Nucleus accumbens (tissue), 56 donors: ENCODE measurements around the gene FRYL.

ENCODE experiments used
- DNase-seq, 56 donors: peaks; one replicate each; lab custom pipeline; 2025; lab: John Stamatoyannopoulos, UW

FRYL gene

DNA sequence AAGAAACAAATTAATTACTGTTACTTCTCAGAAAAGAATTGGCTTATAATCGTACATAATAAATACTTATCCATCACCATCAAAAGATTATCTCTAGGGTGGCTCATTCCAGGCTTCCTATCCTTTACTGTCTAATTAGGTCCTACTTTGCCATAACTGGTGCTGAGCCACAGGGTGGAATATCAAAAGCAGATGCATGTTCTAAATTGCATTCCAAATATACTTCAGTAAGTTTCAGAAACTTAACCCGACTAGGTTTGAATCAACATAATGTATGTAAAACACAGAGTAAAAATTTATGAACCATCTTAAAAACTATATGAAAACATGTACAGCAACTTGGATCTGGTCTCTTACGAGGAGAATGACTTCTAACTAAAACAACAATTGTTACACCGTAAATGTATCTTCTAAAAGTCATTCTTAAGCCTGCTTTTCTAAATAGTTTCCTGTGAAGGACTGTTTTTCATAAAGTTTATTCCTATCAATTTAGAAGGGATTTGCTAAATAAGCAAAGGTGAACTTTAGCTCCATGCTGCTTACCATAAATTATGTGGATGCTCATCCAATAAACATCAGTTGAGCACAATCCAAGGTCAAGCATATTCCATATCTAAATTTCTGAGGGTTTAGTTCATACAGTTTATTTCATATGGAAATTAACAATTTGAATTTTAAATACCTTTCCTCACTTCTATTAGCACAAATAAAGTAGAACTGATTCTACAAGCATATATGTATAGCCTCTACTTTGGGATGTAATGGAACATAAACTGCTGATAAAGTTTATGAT lies 276.6 kb downstream of the FRYL start:
- DNase-seq, result no peak

- DNase-seq, result no peak
Measured at GRCh38 chr4:48499551-48500066, 280.5 kb downstream of the FRYL start.

- DNase-seq, result no peak
Measured at GRCh38 chr4:48498895-48499294, 281.2 kb downstream of the FRYL start.

GRCh38 chr4:48495941-48496340 lies 284.1 kb downstream of the FRYL start:
- no peak for DNase-seq

DNA sequence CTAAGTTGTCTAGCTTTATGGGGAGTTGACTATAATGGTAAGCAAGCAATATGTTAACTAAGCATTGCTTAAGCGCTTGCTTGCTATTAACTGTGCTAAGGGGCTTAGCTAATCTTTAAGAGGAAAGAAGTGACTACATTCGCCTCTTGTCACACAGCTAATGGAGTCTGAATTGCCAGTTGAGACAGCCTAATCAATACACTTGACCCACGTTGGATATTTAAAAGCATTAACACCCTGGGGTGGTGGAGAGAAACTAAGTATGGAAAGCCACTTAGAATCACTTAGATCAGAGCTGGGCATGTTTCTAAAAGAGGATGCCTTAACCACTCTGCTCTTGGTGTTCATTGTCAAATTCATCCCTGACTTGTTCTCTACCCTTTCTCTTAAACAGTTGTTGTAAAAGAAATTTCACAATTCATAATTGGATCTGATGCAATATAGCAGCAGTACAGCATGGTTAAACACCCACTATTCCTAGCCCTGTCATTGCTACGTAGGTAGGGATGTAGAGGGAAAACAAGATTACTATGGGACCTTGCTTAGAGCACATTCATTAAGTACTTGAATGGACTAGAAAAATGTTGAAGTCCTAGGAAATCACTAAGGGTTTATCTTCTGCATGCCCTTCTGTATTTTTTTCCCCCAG lies 286.5 kb downstream of the FRYL start:
- DNase-seq, result no peak

- no peak for DNase-seq
Measured at GRCh38 chr4:48491514-48492176, 288.4 kb downstream of the FRYL start.

DNA sequence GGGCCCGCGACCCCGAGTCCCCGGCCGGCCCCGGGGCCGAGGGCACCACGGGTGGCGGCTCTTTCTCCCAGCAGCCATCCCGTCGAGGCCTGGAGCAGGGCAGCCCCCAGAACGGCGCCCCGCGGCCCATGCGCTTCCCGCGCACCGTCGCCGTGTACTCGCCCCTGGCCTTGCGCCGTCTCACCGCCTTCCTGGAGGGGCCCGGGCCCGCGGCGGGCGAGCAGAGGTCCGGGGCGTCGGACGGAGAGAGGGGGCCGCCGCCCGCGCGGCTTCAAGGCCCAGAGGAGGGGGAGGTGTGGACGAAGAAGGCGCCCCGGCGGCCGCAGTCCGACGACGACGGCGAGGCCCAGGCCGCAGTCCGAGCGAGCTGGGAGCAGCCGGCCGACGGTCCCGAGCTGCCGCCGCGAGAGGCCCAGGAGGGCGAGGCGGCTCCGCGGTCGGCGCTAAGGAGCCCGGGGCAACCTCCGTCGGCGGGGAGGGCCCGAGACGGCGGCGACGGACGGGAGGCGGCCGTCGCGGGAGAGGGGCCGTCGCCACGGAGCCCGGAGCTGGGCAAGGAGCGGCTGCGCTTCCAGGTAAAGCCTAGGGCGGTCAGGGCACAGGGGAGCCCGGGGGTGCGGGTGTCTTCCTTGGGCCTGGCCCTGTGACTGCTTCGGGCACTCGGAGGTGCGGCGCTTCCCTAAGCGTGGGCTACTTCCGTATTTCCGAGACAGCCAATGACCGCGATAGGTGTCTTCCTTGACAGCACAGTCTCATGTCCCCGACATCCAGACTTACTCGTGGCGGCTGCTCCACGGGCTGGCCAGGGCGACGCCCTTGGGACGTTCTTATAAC lies 289.2 kb downstream of the FRYL start:
- DNase-seq, result no peak

- DNase-seq, result no peak
Measured at GRCh38 chr4:48490012-48490679, 289.9 kb downstream of the FRYL start, which contains the start of gene ZAR1. Gene ZAR1 (plus strand): TSS chr4:48490252. CDS start chr4:48490292, 40 bp downstream.

DNA sequence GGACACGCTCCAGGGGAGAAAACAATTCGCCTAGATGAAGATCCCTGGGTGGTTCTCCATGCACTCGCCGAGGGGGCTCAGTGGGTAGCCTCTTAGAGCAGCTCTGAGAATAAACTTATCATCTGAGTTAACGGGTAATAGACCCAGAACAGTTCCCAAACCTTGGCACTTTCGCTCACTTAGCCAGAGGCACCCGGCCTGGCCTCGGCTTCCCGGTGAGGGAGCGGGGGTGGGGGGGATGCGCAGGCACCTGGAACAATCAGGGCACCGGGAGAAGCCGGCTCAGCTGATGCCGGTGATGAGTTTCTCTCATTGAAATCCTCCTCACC lies 290.4 kb downstream of the FRYL start:
- no peak for DNase-seq

- no peak for DNase-seq
Measured at GRCh38 chr4:48484494-48485168, 295.4 kb downstream of the FRYL start.

- no peak for DNase-seq
Measured at GRCh38 chr4:48483777-48484493, 296.1 kb downstream of the FRYL start.

DNA sequence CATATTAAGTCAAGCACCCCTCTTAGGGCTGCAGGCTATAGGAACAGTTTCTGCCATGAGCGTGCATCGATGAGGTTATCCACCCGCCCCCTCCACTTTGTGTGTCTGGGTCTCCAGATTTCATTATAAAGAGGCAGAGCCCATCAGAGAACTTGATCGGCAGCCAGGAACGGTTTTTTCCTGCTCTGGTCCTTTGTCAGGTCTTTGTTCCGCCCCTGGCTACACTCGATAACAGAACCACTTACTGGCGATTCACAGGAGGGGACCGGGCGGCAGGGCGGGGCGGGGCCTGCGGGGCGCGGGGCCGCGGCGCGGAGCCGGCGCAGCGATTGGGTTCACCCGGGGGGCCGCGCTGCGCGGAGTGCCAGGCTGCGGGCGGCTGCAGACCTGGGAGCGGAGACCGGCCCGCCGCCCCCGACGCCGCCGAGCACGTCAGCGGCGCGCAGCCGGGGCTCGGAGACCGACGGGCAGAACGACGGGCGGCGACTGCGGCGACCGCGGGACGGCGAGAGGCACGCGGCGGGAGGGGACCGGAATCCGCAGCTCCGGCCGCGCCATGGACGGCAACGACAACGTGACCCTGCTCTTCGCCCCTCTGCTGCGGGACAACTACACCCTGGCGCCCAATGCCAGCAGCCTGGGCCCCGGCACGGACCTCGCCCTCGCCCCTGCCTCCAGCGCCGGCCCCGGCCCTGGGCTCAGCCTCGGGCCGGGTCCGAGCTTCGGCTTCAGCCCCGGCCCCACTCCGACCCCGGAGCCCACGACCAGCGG lies 296.9 kb downstream of the FRYL start, which contains the start of gene SLC10A4:
SLC10A4 (plus strand) TSS at position 338 of the 771 bp plus-strand sequence; CDS start at position 557, 219 bp downstream.
- no peak for DNase-seq

GRCh38 chr4:48481581-48481980 lies 298.5 kb downstream of the FRYL start:
- no peak for DNase-seq

DNA sequence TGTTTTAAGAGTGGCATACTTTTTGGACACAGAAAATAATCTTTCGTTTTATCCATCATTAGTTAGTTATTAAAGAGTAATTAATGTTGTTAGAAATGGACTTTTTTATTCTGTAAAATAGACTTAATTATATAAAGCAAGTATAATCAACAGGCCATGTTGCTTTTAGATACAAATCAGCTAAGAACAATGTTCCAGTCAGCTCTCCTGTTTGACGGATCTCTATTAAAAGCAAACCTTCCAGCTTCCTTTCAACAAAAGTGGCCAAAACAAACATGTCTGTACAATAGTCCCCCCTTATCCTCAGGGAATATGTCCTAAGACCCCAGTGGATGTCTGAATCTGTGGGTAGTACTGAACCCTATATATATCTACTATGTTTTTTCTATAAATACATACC lies 301.8 kb downstream of the FRYL start:
- DNase-seq, result no peak

DNA sequence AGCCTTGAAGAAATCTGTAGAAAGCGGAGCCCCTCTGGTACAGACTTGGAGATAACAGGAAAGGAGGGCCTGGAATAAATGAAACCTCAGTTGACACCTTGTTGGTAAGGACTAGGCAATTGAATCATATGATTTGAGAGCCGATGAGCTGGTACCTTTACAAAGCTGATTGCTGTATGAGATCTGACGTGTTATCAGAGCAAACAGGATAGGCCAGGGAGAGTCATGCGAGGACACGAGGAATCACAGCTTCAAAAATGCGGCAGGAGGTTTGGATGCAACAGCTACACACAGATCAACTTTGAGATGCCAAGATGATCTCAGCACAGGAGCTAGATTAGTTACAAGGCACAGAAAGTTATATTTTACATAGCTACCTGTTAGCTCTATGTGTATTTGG lies 304.3 kb downstream of the FRYL start:
- no peak for DNase-seq

DNA sequence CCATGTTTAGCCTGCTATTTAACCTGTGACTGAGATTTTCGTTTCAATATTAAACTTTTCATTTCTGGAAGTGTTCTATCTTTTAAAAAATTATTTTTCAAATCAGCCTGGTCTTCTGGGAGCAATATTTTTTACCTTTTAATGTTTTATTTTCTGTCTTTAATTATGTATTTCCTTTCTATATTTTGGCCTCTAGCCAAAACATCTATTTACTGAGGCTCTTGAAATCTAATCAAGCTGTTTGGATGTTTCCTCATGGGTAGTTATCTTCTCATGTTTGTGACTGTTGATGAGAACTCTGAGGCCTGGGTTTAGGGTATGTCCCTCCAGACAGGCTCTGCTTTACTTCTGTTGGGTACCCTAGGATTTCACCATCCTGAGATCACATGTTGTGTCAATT lies 307.3 kb downstream of the FRYL start:
- DNase-seq, result no peak

DNA sequence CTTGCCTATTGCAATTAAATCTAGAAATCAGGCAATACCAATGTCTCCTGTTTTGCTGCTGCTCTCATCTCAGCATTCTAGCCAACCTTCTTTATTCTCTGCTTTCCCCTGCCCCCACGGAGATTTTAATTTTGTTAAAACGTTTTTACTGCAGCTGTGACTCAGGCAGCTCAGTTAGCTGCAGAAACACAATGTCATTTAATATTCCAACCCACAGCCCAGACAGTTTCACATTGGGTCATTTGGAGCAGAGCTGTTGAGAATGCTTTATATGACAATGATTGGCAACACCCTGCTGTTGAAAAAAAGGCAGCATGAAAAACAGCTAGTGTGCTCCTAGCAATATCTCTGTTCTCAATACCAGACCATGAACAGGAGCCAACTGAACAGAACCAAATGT lies 309.5 kb downstream of the FRYL start:
- DNase-seq, result peak in 27 of 56 donors; percentile 6 to 62 (median 21)

GRCh38 chr4:48470137-48470536 lies 309.9 kb downstream of the FRYL start:
- no peak for DNase-seq
